HG02759 (cell line): ENCODE data around the gene VWA8.
A peak's percentile ranks its signal among the peaks of the same experiment; 100 is the strongest.

ENCODE experiments used
- ATAC-seq: cut with Tn5 transposase; IDR thresholded peaks from one replicate; pipeline ENCODE4 v1.9.1; 2021; ENCODE audit warnings: mild to moderate bottlenecking, moderate library complexity; ENCODE audit not compliant: unreplicated experiment

VWA8 gene

GRCh38 chr13:41696163-41697003, 264.5 kb downstream of the VWA8 start:
- no peak for ATAC-seq

GRCh38 chr13:41694545-41695301, 266.2 kb downstream of the VWA8 start:
- peak; percentile 72 for ATAC-seq

- ATAC-seq: no peak
Observed at GRCh38 chr13:41693434-41693833, 267.5 kb downstream of the VWA8 start.

DNA sequence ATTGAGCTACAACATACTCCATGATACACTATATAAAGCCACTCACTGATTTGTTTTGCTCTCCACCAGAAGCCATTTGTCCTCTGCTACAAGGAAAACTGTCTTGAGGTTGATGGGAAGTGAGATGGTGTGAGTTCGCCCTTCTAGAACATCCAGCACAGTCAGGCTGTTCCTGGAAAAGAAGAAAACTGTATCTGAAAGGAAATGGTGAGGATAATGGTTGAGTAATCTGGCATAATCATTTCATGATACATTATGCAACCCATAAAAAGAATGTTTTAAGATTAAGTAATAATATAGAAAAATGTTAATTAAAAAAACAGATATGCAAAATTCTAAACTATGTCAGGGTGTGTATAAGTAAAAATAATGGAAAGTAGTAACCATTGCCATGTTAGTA, 269.6 kb downstream of the VWA8 start:
- no peak for ATAC-seq

DNA sequence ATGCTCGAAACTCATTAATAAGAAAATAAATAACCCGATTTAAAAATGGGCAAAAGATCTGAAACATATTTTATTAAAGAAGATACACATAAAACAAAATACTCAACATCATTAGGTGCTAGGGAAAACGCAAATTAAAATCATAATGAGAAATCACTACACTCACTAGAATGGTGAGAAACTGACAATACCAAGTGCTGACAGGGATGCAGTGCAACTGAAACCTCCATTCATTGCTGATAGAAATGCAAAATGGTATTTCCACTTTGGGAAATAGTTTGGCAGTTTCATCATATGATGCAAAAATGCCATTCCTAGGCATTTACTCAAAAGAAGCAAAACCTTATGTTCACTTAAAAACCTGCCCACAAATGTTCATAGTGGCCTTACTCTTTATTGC, 278.1 kb downstream of the VWA8 start:
- ATAC-seq: no peak

- no peak for ATAC-seq
Observed at GRCh38 chr13:41682001-41682400, 278.9 kb downstream of the VWA8 start.

GRCh38 chr13:41681587-41681986, 279.3 kb downstream of the VWA8 start:
- ATAC-seq: no peak

GRCh38 chr13:41680900-41681299, 280.0 kb downstream of the VWA8 start:
- no peak for ATAC-seq

DNA sequence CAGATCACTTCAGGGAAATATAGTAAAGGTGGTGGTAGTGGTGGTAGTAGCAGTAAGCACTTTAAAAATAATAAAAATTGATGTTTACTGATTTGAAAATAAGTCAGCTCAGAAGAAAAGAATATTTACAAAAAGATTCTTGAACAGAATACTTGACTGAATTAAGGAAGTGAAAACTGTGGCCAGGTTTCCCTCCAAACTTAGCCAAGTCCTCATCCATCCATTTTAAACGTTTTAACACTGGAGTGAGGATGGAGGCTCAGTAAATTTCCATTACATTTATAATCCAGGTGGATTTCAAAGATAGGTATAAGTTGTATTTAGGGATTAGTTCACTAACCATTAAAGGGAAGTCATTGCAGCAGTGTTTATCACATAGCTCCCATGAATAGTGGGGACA, 282.1 kb downstream of the VWA8 start:
- no peak for ATAC-seq

DNA sequence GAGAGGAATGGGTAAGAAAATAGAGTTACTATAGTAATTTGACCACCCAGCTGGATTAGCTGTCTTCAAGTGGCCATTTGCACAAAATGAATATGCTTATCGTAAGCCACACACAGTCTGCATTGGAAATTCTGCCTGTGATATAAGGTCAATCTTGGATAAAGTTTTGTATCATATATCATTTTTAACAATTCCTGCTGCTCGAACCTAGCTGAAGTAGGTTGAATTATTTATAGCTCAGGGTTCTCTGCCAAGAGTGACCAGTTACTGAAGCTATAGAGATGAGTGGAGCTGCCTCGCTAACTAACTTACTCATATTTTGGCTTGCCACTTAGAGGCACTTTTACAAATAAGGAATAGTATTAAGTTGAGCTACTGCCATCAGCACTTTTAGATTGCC, 282.7 kb downstream of the VWA8 start:
- no peak for ATAC-seq

- ATAC-seq: no peak
Observed at GRCh38 chr13:41675306-41675705, 285.6 kb downstream of the VWA8 start.

DNA sequence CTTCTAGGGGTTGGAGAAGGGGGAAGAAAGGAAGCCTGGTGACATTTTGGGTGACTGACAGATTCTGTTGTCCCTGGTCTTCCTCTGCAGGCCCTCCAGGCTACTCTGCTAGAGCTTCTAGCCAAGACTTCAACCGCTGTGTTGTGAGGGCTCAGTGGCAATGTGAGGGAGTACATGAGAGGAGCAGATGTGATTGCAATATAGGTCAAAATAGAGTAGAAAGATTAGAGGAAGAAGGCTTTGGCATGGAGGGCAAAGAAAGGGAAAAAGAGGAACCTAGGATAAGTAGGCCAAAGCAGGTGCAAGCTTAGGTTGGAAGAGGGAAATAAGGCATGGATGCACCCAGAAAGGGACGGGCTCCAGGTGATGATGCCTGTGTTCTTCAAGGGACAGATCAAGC, 286.7 kb downstream of the VWA8 start:
- no peak for ATAC-seq

DNA sequence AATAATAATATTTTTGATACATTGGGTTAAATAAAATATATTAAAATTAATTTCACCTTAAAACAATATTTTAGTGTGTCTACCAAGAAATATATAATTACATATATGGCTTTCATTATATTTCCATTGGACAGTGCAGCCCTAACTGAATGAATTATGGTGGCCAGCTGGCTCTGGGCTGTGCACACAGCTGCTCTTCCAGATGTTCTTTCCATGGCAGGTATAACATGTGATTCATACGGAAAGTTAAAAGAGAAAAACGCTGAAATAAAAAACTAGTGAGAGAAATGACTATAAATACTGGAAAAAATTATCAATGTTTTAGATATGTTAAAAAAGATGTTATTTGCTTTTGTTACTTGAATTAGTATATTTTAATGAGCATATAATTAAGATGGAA, 287.3 kb downstream of the VWA8 start:
- ATAC-seq: no peak

GRCh38 chr13:41670873-41671443, 290.0 kb downstream of the VWA8 start:
- no peak for ATAC-seq

GRCh38 chr13:41668130-41668757, 292.7 kb downstream of the VWA8 start:
- ATAC-seq: peak; percentile 91

- no peak for ATAC-seq
Observed at GRCh38 chr13:41666644-41667043, 294.3 kb downstream of the VWA8 start.

DNA sequence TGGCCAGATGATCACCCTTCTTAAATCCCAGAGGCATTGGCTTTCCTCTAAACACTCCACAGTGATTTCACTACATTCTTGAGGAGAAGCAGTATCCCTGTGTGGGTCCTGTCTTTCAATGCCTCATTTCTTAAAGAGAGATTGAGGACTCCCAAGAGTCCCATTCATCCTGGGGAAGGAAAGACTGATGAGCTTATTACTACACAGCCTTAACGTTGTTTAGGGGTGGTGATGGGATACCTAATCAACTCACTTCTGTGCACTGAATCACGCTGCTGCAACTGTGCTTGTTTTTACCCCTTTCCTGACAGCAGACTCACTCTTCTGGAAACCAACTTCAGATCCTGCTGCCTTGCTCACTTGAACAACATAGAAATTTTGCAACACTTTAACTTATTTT, 300.5 kb downstream of the VWA8 start:
- no peak for ATAC-seq

DNA sequence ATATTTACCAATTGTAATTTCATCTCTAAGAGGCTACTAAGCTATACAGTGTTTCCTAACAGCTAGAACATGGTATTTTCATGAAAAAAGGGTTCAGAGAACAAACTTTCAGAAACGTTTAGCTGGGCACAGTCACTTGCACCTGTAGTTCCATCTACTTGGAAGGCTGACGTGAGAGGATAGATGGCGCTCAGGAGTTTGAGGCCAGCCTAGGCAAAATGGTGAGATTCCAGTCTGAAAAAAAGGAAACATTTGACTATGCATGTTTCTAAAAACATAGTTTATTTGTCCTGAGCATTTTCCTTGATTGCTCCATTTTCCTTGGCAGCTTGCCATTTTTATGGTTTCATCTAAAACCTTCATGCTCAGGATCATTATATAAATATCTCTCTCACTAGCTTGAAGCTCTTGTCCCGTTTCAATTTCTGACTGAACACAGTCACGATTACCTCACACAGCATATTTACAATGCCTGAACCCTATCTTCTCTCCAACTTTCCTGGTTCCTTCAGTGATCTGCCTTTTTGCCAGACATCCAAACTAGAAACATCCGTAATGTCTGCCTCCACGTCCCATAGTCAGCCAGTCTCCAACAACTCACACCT, 302.8 kb downstream of the VWA8 start:
- no peak for ATAC-seq

- no peak for ATAC-seq
Observed at GRCh38 chr13:41655997-41656396, 304.9 kb downstream of the VWA8 start.

GRCh38 chr13:41654796-41655195, 306.1 kb downstream of the VWA8 start:
- no peak for ATAC-seq

GRCh38 chr13:41652735-41653361, 308.1 kb downstream of the VWA8 start:
- no peak for ATAC-seq
